A204.1 (cell line): ENCODE measurements around the gene TSHZ2.
"Not testable (repeated sequence)": the region's sequence is repeated elsewhere in the genome, so short reads cannot be mapped to it uniquely, and the experiment has no call there.

Experiments
- FAIRE-seq: peaks from 2 replicates; lab custom pipeline; 2012; peaks lifted over from hg19 to GRCh38; lab: Jason Lieb, UNC

Gene TSHZ2

DNA sequence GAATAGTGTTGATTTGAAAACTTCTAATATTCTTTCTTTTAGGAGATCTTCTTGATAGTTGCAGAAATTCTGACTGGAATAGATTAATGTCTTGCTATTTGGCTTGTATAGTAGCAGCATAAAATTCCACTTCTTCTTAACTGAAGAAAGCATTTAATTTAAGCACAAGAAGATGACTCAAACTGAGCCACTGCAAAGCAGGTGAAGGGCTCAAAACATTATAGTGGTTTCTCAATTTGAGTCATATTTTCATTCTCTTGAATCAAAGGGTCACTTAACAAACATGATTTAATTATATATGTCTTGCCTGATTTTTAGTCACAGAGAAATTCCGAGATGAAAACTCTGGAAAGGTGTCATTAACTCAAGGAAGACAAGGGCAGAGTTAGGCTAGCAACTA, 382.2 kb downstream of the TSHZ2 start:
- no peak for FAIRE-seq

DNA sequence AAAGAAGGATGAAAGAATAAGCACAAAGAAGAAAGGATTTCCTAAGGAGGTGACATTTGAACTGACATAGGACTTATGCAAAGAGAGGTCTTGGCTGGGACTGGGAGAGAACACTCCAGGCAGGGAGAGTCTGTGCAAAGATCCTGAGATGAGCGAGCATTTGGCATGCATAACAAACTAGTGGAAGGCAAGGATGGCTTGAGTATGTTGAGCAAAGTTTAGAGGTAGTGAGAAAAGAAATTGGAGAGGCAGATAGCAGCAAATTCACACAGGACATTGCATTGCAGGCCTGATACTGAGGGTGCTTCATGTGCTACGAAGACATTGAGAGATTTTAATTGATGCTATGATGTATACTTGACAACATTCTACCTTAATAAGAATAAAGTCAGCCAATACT, 383.6 kb downstream of the TSHZ2 start:
- FAIRE-seq, result no peak

DNA sequence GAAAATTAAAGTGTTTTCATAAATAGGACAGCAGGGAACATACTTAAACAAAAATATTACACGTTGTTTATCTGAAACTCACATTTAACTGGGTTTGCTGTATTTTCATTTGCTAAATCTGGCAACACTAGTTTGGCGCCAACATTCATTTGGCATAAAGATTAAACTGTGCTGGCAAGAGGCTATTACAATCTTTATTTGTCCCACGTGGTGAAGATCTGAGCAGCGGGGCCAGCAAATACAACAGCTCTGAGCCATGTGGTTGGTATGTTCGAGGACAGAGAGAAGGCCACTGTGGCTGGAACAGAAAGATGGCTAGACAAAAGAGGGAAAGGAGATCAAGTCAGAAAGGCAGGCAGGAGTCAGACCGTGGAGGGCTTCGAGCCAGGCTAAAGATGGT, 387.3 kb downstream of the TSHZ2 start:
- no peak for FAIRE-seq

DNA sequence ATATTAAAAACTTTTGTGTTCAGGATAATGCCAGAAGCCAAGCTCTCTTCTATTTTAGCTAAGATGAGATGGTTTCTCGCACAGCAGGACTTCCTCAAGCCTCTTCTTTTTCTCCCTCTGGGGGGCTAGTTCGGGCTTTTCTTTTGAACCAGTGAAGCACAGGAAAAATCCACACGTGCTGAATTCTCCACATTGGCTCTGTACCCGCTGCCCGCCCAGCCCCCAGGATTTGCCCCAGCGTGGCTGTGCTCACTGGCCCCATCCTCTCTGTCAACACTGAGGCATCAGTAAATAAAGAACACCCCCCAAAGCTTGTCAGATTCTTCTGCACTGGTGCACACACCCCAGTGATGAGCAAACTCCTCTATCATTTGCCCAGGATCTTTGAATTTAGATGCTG, 388.7 kb downstream of the TSHZ2 start:
- no peak for FAIRE-seq

DNA sequence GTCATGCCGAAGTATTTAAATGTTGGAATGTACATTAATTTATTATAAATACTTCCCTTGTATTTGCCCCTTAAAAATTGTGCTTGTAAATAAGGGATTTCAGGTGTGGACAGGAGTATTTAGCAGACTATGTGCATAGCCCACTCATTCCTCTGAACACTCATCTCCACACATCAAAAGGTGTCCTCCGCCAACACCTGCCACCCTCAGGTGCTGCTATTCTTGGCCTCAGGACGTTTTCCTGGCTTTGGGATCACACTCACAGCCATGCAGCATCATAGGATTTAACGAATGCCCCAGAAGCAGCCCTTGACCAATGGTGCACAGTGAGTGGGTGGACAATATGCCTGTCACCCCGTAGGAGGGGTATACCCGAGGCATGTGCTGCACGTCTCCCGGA, 390.6 kb downstream of the TSHZ2 start:
- no peak for FAIRE-seq

DNA sequence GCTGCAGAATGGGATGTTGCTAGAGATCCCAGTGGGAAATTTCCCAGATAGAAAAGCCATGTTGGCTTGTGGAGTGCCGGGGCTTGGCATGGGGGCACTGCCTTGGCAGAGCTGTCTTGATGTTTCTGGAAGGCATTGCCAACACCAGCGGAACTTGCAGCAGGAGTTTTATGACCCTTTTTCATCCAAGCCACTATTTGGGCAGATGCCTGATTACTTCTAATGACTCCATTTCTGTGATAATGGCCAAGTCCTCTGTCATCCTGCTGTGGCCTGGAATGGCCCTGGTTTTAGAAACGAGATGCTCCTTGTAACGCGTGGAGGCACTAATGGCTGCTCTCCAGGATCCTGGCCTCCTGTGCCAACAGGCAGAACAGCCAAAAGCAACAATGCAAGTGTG, 392.5 kb downstream of the TSHZ2 start:
- no peak for FAIRE-seq

DNA sequence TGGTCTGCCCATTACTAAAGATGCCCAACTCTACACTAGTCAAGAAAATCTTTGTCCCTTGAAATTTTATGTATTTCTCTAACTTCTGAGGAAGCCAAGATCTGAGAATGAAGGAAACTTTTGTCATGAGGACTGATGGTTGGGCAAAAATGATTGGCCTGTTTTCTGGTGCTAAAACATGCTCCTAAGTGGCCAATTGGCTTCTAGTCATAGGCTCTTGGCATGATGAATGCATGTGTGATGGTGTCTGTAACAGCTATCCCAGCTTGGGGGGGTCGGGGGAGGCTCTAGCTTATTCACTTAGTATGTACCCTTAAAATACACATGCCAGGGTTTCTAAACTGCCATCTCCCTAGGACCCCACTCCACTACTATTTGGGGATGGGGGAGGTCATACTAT, 392.9 kb downstream of the TSHZ2 start:
- no peak for FAIRE-seq

DNA sequence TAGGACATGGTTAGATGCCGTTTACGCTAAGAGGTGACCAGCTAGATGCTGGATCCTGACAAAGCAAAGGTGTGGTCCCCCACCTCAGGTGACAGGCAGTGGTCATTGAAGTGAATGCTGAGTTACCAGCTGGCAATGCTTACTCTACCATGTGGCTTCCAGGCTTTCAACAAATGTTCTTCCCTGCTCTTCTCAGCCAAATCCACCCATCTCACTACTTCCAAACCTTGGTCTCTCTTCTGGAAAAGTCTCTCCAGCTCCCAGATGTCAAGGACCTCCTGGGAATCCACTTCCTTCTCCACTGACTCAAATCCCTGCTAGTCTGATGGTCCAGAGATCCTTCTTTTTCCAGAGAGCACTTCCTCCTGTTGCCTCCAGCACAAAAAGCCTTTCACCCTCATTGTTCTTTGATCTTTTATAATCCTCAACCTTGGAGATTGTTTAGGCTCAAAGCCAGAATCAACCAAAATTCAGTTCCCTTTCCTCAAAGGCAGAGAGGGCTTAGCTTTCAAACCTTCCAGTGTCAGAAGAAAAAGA, 393.4 kb downstream of the TSHZ2 start:
- no peak for FAIRE-seq

DNA sequence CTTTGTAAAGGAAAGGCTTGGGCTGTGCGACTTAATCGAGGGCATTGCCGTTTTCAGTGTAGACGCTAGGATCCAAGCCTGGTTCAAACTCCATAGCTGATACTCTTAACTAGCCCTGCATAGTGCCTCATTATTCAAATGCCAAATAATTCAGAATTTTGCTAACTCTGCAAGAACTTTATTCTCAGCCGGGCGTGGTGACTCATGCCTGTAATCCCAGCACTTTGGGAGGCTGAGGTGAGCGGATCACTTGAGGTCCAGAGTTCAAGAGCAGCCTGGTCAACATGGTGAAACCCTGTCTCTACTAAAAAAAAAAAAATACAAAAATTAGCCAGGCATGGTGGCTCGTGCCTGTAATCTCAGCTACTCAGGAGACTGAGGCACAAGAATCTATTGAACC, 394.8 kb downstream of the TSHZ2 start:
- not testable (repeated sequence) for FAIRE-seq

DNA sequence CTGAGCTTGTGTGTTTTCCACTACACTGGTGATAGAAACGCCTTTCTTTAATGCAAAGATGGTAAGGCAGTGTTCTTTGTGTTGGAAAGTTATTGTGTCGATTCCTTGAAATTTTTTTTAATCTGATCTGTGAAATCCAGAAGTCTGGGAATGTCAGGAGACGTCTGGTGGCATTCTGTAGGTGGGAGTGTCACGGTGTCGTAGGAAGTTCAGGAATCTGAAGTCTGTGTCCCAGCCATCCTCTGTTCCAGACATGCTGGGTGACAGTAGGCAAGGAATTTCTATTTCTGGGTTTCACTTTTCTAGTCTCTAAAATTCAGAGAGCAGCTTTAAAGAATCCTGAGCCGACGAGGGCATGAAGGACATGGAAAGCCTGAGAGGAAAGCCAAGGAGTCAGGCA, 397.7 kb downstream of the TSHZ2 start:
- FAIRE-seq, result no peak

DNA sequence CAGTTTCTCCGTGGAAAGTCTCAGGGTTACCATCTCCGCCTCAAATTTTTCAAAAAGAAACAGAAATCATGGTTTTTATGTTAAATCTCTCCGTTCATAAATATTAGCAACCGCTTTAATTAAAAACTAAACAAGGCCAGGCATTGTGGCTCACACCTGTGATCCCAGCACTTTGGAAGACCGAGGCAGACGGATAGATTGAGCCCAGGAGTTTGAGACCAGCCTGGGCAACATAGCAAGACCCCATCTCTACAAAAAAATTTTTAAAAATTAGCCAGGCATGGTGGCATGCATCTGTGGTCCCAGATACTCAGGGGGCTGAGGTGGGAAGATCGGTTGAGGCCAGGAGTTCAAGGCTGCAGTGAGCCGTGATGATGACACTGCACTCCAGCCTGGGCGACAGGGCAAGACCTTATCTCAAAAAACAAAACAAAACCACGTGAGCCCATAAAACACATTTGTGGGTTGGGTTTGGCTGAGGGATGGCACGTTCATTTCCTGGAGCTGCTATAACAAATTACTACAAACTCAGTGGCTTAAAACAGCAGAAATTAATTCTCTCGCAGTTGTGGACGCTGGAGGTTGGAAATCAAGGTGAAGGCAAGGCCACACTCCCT, 398.3 kb downstream of the TSHZ2 start:
- no peak for FAIRE-seq

DNA sequence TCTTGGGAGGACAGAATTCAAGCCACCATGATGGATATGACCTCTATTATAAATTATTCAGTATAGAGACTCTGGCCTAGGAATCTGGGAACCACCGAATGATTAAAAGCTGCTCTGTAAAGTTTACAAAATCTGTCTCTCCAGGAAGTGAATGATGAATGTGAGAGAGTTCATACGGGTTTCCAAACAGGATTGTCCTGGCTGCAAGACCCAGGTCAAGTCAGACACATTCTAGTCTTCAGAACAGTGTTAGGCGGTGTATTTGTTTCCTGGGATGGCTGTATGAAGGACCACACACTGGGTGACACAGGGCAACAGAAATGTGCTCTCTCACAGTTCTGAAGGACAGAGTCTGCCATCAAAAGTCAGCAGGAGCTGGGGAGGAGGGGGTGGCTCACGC, 399.1 kb downstream of the TSHZ2 start:
- no peak for FAIRE-seq

DNA sequence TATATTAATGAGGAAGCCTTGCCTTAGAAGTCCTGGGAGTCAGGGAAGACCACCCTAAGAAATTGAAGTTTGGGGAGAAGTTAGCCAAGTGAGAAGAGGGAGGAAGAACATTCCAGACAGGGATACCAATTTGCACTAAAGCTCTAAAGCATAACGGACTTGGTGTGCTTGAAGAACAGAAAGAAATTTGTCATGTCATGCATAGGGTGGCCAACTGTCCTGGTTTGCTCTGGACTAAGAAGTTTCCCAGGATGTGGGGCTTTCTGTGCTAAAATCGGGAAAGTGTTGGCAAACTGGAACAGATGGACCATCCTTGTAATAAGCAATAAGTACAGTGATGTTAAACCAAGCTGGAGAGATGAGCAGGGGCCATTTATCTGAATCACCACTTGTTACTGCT, 403.9 kb downstream of the TSHZ2 start:
- FAIRE-seq, result no peak

DNA sequence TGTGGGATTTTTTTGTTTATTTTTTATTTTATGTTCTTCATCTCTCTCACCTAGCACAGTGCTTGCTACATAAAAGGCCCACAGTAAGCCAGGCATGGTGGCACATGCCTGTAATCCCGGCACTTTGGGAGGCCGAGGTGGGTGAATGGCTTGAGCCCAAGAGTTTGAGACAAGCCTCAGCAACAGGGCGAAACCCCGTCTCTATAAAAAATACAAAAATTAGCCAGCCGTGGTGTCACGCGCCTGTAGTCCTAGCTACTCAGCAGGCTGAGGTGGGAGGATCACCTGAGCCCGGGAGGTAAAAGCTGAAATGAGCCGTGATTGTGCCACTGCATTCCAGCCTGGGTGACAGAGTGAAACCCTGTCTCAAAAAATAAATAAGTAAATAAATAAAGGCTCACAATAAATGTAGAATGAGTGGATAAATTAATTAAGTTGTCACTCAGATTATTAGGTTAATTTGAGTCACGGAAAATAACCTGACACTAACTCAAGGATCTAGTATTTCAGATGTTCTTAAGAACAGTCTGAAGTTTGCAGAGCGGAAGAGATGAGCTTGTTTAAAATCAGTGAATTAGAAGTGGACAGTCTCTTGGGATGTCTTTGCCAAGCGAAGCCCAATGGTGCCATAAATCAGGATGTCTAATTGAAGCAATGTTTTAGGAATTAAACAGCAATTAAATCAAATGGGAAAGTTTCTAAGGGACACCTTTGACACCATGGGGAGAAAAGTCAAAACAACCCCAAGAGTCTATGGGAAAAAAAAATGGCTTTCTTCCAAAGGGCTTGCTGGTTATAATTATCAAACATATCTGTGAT, 407.1 kb downstream of the TSHZ2 start:
- no peak for FAIRE-seq

DNA sequence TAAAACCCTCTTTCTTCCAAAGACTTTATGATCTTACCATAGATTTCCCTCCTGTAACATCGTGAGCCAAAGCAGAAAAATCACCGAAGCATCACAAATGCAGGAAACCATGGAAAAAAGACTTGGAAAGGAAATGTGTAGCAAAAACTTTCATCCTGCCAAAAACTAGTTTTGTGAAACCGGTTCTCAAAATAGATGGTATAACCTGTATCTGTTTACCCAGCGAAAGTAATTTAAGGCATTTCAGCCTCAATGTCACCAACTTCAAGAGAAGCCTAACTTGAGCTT, 407.6 kb downstream of the TSHZ2 start:
- FAIRE-seq, result no peak

DNA sequence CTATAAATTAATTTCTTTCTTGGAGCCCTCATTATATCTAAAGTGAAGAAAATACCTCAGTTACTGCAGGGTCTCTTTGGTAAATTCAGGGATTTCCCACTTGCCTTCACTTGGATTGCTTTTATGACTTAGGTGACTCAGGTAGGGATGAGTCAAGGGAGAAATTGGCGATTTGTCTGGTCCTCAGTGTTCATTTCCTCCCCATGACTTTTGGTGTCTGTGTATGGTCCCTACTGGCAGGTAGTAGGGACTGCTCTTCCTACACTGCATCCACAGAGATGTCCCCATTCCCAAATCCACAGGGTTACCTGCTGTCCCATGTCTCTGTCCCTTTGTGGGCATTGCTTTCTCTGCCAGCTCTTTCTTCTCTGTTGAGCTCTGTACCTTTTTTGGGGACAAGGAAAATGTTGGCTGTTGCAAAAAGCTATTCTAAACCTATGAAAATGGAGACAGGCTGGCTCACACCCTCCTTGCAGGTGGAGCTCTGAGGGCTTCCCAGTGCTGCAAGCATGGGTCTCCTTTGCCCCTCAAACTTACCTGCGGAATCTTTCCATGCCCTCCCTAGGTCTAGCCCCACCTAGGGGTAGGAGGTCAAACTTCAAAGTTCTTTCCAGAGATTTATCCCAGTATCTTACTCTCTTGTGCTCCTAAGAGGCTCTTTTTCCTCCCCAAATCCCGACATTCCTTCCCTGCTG, 409.6 kb downstream of the TSHZ2 start:
- no peak for FAIRE-seq

DNA sequence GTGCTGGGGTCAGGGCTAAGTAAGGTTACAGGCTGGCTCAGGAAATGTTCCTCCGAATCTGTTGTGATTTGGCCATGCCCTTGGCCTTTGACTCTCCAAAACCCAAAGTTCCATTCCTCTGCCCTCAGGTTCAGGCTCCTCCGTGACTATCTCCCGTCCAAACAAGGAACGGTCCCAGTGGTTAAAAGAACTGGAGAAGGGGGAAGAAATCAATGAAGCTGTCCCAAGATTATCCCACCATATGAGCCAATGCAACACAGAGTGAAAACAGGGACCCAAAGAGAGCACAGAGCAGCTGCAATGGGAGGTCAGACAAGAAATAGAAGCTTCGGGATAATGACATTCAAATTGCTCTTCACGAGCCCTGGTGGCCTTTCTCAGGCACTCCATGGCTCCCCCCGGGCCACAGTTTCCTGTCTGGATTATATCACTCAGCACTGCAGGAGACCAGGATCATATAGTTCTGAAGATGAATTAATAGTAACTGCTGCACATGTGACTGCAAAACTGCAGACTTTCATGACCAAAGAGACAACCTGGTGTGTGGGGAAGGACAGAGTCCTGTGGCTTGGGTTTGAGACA, 410.2 kb downstream of the TSHZ2 start:
- FAIRE-seq, result no peak

DNA sequence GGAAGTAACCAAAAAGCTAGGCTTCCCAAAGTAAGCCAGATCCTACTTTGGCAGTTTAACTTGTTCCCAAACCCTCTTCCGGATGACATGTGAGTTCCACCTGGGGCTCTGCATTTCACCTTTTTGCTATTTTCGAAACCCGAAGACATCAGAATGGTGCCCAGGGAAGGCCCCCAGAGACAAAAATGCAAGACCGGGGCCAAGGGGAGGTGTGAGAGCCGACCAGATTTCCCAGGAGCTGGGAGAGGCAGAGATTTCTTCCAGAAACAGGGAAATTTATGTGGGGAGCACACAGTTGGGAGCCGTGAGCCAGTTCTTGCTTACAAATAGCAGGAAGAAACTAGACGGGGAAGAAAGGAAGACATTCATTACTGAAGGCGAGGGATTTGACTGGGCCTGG, 411.8 kb downstream of the TSHZ2 start:
- FAIRE-seq, result no peak

DNA sequence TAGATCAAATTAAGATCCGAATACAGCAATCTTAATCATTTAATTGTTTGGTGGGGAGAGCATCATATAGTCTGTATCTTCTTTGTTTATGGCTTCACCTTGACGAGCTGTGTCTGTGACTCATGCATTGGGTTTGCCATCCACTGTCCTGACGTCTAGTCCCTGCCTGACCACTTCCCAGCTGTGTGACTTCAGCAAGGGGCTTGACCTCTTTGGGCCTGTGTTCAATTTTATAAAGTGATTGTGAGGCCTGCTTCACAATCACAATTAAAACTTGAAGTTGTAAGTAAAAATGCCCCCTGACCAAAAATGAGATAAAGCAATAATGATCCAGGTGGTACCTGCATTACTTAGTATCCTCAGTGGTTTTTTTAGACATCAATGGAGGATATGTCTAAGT, 412.2 kb downstream of the TSHZ2 start:
- no peak for FAIRE-seq

DNA sequence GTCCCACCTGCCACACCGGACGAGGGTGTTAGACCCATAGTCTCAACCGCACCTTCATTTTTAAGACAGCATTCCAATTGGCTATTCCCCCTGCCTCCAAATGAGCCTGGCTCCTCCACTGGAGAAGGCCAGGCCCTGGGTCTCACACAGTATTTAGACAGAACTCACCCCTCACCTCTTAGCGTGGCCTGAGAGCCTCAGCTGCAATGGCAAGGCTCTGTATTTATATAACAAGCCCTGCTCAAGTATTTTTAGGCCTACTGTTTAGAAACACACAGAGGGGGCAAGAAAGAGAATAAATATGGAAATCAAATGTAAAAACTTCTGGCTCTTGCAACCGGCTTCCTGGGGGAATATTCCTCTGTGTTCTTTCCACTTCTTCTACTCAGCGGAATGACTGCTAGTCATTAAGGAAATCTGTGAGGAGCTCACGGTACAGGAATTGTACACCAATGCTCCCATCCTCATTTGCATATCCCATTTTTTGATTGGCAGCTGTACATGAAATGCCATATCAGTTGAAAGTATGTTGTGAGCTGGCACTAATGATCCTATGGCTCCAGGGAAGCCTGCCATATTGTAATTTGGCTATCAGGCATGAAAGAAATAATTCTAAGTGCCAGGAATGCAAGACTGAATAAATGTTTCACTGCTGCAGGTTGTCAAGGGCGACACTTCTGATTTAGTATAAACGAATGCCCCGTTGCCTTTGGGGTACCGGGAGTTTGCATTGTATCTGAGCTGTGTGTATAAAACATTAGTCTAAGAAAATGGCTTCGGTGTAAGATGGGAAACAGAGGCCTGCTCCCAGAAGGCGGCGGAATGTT, 414.0 kb downstream of the TSHZ2 start:
- no peak for FAIRE-seq

DNA sequence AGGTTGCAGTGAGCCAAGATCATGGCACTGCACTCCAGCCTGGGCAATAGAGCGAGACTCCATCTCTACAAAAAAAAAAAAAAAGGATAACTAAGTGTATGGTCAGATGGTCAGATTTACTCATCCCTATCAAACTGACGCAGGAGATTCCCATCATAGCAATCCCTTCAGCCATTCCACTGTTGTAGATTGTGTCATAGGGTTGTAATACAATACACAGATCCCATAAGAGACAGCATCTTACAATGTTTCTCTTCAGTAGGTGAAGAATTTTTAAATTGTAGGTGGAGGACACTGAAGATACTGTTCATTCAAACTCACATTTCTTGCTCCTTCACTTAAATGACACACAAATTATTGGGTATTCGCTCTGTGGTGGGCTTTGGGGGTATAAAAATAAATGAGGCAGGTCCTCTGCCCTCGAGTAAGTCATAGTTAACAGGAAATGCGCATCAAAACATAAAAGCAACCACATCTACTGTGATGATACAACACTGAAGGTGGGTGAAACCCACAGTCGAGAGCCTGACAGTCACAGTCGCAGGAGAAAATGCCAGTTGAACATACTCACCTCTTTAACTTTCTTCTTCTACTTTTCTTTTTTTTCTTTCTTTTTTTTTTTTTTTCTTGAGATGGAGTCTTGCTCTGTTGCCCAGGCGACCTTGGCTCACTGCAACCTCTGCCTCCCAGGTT, 416.0 kb downstream of the TSHZ2 start:
- no peak for FAIRE-seq
